ENCODE measurements around the gene VARS1.
"Not testable (repeated sequence)": the region's sequence is repeated elsewhere in the genome, so short reads cannot be mapped to it uniquely, and the experiment has no call there.

- not testable (repeated sequence) for TF ChIP-seq POLR2A, POLR2AphosphoS5 (IDR thresholded peaks at IDR 0.05; ENCODE audit: low read depth, low read length)
These were observed 24.8 kb upstream of the VARS1 start for GRCh38 chr6:31820399-31820798.
